ENCODE results near the gene EN1.

Gene EN1

DNA sequence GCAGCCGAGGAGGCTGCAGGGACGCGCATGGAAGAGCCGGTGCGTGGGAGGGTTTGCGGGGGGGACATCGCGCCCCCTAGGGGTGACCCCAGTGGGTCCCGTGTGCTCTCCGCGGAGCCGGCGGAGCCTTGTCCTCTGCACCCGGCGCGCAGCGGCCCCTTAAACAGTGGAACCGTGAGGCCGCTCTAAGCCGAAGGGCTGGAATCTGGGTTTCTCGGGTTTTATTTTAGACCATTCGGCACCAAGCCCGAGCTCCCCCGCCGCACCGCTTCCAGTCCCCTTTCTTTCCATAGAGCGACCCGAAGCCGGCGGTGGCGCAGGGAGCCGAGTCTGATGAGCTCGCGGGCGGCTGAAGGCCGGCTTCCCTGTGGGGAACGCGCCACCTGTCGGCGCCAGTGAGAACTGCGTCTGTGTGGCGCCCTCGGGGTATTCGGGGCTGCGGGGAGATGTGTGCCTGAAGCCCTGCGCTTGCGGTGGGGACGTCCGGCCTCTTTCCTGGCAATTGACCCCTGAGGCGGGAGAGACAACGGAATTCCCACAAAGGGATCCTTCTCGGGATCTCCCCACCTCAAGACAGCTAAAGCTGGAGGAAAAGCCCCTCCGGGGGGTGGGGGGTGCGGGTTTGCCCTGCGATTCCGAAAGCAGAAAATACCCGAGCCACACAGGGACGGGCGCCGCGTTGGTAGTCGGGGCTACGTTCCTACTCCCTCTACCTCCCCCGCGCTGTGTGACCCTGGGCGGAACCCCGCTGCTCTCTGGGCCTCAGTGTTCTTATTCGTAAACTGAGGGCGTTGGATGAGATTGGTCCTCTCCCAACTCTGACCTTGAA, 8.2 kb upstream of the EN1 start:
- peak; percentile 100 for DNase-seq

DNA sequence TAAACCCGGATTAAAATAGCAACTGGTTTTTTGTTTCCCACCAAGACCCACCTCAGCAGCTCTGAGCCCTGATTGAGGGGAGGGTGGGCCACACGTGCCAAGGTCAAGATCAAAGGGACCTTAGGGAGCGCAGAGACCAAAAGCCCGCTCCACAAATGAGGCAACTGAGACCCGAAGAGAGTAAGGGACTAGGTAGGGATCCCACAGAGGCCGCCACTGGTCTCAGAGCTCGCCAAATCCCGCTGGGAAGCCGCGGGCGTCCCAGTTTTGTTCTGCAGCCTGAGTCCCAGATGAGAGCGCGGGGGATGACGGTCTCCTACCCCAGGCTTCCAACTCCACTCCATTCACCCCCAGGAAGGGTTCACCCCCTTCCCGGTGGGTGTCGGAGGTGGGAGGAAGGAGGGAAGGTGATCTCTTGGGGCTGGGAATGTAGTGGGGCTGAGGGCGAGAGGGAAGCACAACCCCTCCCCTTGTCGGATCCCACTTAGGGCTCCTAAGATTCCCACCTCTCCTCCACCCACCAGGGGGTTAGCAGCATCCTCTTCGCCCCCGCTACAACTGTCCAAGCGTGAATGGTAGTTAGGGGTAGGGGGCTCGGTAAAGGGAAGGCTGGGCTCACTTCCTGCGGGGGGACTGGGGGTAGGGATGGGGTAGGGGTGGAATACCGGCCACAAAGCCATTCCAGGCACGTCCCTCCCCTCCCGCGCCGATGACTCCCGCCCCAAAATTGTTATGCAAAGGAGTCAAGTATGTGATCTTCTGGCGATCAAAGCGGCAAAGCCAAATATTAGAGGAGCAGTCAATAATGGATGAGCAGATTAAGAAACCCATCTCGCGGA, 7.3 kb upstream of the EN1 start:
- DNase-seq = no peak

DNA sequence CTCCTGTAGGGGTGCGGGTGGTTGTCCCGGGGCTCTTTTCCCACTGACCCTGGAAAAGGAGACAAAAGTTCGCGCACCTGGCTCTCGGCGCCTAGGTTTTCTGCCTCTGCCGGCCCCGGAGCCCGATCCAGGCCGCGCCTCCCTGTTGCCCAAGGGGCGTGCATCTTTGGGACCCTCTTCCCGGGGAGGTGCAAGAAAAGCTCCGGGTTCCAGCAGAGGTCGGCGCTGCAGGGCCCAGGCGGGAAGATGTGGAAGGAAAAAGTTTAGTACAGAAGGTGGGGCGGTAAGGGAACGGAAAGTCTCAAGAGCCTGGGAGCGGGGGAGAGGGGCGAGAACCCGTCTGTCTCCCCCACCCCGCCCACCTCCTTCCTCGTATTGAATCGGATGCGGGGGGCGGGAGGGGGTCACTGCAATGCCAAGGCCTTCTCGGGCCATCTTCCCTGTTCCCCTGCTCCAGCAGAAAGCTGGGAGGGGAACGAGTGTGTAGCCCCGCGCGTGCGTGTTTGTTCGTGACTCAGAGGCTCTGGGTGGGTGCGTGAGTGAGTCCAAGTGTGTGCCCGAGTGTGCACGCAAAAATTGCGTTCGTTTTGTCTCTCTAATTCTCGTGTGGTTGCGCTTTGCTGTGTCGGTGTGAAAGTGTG, 6.3 kb upstream of the EN1 start:
- no peak for DNase-seq

DNA sequence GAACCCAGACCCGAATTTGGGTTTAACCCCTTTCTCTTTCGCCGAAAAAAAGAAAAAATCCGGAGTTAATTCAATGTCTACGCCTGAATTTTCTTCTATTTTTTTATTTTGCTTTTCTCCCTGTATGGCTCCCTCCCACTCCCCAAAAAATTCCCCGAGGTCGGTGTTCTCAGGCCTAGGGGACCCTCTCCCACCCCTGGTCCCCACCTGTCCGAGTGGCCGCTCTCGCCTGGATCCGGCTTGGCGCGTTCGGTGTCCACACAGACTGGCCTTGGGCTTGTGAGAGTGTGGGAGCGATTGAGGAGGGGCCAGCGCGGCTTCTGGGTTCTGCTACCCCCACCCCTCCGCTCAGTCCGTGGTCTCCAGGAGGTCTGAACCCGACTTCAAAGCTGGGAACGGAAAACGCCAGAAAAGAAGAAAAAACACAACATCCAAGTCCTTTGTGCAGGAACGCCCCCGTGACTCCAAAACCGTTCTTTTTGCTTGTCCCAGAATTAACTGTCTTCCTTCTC, 5.7 kb upstream of the EN1 start:
- DNase-seq = no peak

DNA sequence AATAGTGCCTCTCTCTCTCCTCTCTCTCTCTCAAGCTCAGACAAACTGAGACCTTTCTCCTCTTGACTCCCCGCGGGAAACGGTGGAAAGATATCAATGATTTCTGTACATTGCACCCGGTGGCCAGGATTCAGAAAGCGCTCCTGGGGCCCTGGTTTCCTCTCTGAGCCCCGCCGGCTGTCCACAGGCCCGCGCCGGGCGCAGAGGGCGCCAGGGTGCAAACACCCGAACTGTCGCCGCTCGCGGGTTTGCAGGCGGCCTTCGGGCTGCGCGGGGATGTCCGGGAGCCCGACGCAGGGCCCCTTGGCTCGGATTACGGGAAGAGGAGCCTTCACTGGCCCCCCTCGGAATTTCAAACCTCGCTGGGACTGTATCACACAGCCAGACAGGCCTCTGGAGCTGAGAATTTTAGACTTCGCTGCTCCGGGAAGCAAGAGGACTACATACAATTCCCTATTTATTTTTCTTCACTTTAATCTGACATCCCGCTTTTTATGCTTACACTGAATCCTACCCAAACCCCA, 5.2 kb upstream of the EN1 start:
- no peak for DNase-seq

DNA sequence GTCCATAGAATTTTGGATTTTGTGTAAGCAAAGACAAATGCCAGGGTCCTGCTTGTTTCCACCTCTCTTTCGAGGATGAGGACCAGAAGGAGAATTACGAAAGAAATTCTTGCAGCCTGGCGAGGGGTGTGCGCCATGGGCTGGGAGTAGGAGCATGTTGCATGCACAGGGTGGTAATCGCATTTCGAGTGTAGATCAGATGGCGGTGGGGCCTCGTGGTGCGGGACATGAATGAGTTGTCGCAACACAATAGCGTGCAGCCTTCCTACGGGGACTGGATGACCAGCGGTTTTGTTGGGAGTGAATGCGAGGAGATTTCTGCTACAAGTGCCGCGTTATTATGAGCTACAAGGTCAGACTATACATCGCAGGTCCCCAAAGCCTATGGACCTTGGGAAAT, 4.2 kb upstream of the EN1 start:
- DNase-seq = no peak

DNA sequence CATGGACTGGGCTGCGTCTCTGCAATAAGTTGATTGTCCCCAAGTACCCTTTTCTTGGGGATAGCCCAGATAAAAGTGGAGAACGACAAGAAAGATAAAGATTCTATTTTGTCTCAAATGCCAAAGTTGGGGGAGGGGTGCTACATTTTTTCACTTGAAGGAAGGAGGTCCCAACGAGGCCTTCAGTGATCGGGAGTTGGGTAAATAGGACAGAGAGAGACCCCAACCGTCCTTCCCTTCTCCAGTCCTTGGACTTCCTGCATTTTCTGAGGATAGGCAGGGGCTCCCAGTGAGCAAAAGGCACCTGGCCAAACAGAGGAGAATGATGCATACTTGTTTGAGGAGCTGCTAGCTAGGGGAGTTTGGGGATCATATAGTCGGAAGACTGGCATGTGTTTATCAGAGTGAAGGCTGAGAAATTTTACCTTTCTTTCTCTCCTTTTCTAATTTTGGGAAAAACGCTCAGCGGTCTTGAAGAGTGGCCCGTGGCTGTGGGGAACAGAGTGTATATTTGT, 3.5 kb upstream of the EN1 start:
- DNase-seq = no peak

DNA sequence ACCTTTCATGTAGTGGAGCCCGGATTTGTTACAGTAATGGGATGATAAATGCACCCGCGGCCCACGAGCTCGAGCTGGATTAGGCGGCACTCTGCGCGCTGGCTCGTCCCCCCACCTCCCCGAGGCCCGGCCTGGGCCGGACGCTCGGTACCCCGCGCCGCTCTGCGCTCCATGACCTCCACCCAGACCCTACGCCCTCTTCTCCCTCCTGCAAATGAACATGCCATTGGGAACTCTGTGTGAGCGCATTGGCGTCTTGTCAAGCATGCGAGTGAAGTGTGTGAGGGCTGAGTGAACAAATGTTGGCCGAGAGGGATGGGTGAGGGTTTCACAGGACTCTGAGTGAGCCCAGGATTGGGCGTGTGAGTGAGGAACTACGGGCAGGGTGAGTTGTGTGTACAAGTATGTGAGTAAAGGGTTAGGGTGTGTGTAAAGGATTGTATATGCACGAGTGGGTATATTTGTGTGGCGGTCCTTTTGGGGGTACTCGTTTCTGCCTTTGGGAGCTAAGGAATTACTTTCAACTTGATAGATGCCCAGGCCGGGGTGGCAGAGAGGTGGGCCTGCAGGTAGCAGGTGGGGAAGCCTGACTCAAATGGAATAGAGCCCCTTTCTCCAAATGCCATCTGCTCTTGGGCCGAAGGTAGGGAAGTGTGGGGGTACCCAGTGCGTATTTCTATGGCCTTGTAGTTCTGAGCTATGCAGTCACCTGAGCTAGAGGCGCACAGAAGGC, 2.9 kb upstream of the EN1 start:
- DNase-seq = no peak

DNA sequence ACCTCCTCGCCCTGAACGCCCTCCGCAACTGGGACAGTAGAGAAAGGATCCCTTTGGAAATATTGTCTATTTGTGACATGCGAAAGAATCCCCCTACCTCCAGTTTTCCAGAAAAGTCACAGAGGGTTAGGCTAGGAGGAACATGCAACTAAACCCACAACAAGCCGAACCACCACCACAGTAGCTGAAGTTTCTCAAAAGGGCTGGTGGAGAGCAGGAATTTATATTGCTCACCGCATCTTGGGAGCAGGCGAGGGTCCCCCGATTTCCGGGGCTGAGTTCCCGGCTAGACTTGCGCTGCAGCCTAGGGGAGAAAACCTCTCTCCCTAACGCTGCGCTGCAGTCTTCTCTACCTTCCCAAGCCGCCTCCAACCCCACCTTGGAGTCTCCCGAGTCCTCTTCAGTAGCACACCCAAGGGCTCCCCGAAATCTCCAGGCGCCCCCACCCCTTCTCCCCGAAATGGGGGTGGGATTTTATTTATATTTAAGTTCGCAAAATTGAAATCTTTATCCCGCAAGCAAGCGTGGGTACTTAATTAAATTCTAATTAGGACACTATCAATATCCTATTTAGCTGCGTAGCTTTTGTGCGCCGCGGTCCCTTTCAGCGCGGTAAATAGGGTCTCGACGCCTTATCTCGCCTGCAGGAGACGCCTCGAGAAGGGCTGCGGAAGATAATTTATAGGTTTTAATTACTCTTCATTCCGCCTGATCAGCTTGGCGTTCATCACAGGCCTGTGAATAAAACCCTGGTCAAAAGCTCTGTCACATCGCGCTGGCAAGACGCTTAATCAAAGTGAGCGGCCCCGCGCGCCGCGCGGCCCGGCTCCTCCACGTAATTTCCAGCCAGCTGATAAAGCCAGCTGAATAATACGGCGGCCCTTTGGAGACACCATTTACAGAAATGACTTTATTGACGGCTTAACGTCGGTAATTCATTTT, 2.0 kb upstream of the EN1 start:
- DNase-seq = no peak

DNA sequence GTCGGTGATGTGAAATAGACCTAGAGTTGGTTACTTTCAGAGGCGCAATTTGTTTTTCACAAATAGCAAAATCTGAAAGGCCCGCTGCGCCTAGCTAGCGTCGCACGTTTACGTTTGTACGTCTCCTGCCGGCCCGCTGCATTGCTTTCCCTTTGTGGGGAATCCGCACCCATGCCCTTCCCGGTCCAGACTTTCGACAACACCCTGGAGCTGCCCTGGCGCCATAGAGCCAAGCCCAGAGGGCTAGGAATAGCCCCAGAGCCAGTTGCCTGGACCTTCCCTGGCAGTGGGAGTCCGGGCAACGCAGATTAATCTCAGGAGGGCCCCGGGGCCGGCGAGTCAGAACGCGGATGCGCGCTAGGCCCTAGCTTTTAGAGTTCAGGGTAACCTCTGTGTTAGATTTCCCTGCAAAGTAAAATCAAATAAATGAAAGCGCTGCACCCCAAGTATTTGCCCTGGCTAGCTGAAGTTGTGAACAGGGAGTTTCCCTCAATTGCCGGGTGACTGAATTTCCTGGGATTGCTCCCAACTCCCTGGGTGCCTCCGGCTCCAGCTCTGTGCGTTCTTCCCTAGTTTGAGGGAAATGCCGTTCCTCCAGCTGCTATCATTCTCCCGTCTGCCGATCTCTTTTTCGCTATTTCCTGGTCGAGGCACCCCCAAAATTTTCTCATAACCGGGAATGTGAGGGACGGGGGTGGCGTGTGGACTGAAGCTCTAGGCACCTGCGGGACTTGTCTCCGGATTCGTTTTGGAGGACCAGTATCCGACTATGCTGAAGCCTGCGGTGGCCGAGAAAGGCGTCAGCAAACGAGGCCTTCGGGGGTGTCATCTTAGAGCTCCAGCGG, 1.2 kb upstream of the EN1 start:
- DNase-seq = no peak

DNA sequence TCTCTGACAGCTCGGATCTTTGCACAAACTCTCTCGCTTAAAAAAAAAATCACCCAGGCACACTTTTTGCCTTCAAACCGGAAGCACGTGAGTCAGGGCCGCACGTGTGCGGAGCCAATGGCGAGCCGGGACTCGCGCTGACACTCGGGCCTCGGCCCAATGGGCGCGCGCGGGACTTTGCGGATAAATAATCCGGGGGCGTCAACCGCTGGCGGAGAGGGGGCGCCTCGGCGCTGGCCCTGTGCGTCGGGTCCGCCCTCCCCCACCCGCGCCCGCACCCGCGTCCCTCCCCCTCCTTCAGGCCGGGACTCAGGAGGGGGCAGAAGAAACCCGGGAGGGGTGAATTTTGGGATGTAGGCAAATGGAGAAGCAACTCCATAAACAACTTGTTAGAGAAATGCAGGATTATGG, 319 bp upstream of the EN1 start:
- no peak for DNase-seq

DNA sequence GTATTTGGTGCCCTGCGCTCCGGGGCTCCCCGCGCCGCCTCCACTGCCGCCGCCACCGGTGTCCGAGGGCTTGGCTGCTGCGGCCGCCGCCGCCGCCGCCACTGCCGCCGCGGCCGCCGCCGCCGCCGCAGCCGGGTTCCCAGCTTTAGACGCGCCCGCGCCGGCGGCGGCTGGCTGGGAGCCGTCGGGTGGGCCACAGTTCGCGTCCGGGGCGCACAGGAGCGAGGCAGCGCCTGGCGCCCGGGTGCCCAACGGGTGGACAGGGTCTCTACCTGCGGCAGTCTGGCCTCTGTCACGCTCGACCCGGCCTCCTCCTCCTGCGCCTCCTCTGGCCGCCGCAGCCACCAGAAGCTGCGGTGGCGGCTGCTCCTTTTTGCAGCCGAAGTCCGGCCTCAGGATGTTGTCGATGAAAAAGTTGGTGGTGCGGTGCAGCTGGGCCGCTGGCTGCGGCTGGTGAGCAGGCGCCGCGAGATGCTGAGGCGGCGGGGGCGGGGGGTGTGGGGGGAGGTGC, 951 bp downstream of the EN1 start:
- no peak for DNase-seq

DNA sequence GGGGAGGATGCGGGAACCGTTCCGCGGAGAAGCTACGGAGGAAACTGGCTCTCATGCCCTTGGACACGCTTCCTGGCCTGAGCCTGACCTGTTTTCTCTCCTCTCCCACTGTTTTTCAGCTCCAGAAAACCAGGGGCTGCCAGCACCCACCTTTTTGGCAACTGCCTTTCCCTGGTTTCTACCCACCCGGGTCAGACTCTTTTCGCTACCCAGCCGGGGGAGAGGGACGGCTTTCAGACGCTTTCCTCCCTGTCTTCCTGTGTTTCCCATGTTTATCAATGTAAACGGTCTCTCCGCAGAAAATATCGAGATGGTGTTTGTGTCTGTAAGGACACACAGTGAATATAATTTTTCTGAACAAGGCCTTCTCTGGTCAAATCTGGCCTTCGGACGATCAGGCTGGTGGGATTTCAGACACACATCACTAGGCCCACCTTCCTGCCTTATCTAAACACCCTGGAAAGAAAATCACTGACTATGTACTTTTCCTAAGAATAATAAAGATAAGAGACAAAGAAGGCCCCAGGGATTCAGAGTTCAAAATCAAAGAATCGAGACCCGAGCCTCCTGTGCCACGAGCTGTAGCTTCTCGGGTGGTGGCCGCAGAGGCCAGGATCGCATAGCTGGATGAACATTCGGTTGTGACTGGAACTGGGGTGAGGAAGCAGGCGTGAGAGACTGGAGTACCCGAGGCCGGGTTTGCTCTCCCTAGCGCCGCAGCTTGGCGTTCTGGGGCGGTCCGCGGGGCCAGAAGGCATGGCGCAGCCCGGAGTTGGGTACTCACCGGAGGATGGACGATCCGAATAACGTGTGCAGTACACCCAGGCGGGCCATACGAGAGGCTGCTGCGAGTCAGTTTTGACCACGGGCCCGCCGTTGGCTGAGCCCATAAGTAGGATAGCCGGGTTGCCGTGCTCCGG, 1.7 kb downstream of the EN1 start:
- DNase-seq = no peak

DNA sequence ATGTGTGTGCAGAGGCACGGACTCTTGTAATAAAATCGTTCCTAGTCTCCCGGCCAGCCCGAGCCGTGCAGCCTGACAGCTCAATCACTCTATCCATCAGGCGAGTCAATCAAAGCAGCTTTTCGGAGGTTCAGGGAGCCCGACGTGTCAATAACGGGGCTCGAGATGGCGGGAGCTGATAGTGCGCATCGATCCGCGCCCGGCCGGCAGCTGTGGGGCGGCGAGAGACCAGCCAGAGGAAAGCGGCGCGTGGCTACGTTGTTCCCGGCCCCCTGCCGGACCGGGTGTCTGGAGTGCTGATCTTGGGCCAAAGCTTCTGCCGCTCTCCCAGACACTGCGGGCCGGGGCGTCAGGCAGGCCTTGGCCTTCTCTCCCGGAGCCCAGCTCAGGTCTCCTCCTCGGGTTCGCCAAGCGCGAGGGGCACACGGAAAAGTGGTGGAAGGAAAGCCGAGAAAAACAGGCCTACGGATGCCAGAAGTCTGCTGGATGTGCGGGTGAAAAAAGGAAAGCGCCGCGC, 2.4 kb downstream of the EN1 start:
- DNase-seq = no peak

DNA sequence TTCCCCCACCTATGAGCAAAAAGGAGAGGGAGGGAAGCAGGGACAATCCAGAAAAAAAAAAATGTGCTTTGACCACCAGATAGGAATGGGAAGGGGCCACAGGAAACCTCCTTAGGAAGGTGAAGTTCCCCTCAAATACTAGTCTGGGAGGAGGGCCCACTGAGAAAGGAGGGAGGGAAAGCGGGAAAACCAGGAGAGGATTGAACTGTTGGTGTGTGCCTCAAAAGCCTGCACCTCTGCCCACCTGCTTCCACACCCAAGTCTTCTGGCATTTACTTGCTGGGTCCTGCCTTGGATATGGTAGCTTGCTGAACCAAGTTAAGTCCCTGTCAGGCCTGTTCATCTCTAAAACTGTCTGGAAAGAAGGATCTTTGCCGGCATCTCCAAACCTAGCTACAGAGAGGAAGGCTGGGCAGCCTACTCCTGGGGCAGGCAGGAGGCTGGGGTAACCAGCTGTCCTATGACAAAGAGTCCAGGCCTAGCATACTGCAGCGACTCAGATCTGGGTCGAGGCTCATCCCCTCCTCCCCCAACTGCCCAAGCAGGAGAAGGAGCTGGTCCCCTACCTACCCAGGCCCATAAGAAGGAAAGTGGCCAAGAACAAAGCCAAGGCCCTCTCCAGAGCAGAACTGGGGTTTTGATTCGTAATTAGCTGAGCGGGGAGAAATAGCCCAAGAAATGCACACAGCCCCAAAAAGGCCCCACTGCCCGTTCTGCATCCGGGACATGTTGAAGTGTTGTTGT, 3.0 kb downstream of the EN1 start:
- no peak for DNase-seq

DNA sequence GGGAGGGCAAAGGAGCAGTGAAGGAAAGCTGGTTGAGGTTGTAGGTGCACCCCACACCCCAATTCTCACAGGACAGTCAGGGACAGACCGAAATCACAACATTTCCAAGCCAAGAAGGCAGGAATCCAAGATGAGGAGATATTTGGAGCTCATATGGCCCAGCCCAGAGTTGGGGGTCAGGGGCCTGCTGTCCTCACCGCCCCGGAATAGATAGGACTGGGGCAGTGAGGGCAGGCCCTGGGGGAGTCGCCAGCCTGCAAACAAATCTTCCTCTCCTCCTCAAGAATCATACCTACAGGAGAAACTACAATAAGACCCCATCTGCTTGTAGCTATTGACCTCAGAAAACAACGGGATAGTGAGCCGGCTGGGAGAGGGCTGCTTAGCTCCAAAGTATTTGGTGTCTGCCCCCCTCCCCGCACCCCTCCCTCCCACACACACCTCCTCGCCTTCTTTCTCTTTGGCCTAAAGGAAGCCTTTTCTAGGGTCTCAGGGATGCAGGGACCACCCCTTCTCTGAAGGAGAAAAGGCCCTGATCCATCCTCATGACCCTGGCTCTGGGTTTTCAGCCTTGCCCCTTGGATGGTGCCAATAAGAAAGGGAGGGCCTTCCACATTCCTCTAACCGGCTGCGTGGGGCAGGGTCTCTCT, 3.8 kb downstream of the EN1 start:
- no peak for DNase-seq

Measured in 8988T (cell line).